SK-N-SH treated with all-trans-retinoic acid at 6 μM for 48 hours (cell line): ENCODE measurements around the gene MED27.

Experiments used
- ATAC-seq: fragments of 200-7000 bp; cut with Tn5 transposase; 3 replicates; pipeline ENCODE4 v1.9.1; 2020; ENCODE audit warnings: mild to moderate bottlenecking, moderate library complexity
- ARNTL ChIP-seq: fragments of 450-650 bp; formaldehyde crosslinking; IDR thresholded peaks from 2 replicates; pipeline ENCODE4 v1.5.0; 2020; ENCODE audit warnings: low read depth, mild to moderate bottlenecking, moderate library complexity, borderline replicate concordance
- BACH2 ChIP-seq: fragments of 250-450 bp; sonication (Bioruptor Pico); IDR thresholded peaks from 2 replicates; pipeline ENCODE4 v1.9.0; 2021; ENCODE audit warnings: mild to moderate bottlenecking, borderline replicate concordance
- CREB5 ChIP-seq: fragments of 250-450 bp; sonication (Bioruptor Pico); IDR thresholded peaks from 2 replicates; pipeline ENCODE4 v1.5.1; 2020; ENCODE audit warnings: low read depth, mild to moderate bottlenecking, moderate library complexity
- CSDC2 ChIP-seq: fragments of 250-450 bp; sonication (Bioruptor Pico); IDR thresholded peaks from 2 replicates; pipeline ENCODE4 v1.5.0; 2020; ENCODE audit warnings: mild to moderate bottlenecking, moderate library complexity
- CSRNP3 ChIP-seq: fragments of 250-450 bp; sonication (Bioruptor Pico); IDR thresholded peaks from 2 replicates; pipeline ENCODE4 v1.5.1; 2021; ENCODE audit warnings: mild to moderate bottlenecking, moderate library complexity
- ESRRG ChIP-seq: fragments of 250-450 bp; sonication (Bioruptor Pico); IDR thresholded peaks from 2 replicates; pipeline ENCODE4 v1.6.1; 2021; ENCODE audit warnings: mild to moderate bottlenecking
- ISL1 ChIP-seq: fragments of 250-450 bp; sonication (Bioruptor Pico); IDR thresholded peaks from 2 replicates; pipeline ENCODE4 v2.1.2; 2022; ENCODE audit warnings: mild to moderate bottlenecking, moderate library complexity
- OSR1 ChIP-seq: fragments of 250-450 bp; sonication (Bioruptor Pico); IDR thresholded peaks from 2 replicates; pipeline ENCODE4 v1.8.0; 2022; ENCODE audit warnings: moderate library complexity, mild to moderate bottlenecking, inconsistent platforms
- PATZ1 ChIP-seq: fragments of 250-450 bp; sonication (Bioruptor Pico); IDR thresholded peaks from 2 replicates; pipeline ENCODE4 v1.8.0; 2020; ENCODE audit warnings: mild to moderate bottlenecking, moderate library complexity, borderline replicate concordance
- POU6F1 ChIP-seq: fragments of 250-450 bp; sonication (Bioruptor Pico); IDR thresholded peaks from 2 replicates; pipeline ENCODE4 v1.8.0; 2021; ENCODE audit warnings: low read depth, mild to moderate bottlenecking, moderate library complexity, borderline replicate concordance
- PPARA ChIP-seq: fragments of 250-450 bp; sonication (Bioruptor Pico); IDR thresholded peaks from 2 replicates; pipeline ENCODE4 v1.5.0; 2020; ENCODE audit warnings: mild to moderate bottlenecking, borderline replicate concordance
- RARB ChIP-seq: fragments of 250-450 bp; sonication (Bioruptor Pico); IDR thresholded peaks from 2 replicates; pipeline ENCODE4 v1.8.0; 2021; ENCODE audit warnings: mild to moderate bottlenecking, moderate library complexity
- SNAI2 ChIP-seq: fragments of 250-450 bp; sonication (Bioruptor Pico); IDR thresholded peaks from 2 replicates; pipeline ENCODE4 v1.5.0; 2020; ENCODE audit warnings: mild to moderate bottlenecking, moderate library complexity
- TCF4 ChIP-seq: fragments of 250-450 bp; sonication (Bioruptor Pico); IDR thresholded peaks from 2 replicates; pipeline ENCODE4 v1.8.0; 2021; ENCODE audit warnings: mild to moderate bottlenecking, moderate library complexity, borderline replicate concordance
- ZFP3 ChIP-seq: fragments of 250-450 bp; sonication (Bioruptor Pico); IDR thresholded peaks from 2 replicates; pipeline ENCODE4 v1.5.0; 2020; ENCODE audit warnings: mild to moderate bottlenecking, moderate library complexity
- ZNF565 ChIP-seq: fragments of 450-650 bp; formaldehyde crosslinking; conservative IDR thresholded peaks from 2 replicates; pipeline ENCODE4 v1.5.0; 2020; ENCODE audit warnings: low read depth, mild to moderate bottlenecking, moderate library complexity
- ZNF70 ChIP-seq: fragments of 450-650 bp; formaldehyde crosslinking; IDR thresholded peaks from 2 replicates; pipeline ENCODE4 v1.5.0; 2020; ENCODE audit warnings: mild to moderate bottlenecking, moderate library complexity
- ZNF8 ChIP-seq: fragments of 450-650 bp; formaldehyde crosslinking; IDR thresholded peaks from 2 replicates; pipeline ENCODE4 v1.5.0; 2020; ENCODE audit warnings: mild to moderate bottlenecking, moderate library complexity

Gene MED27

GRCh38 chr9:132066057-132066456, 13.6 kb downstream of the MED27 start (continued):
- TF ChIP-seq POU6F1 (CRISPR knock-in tag) = no peak
- no peak for TF ChIP-seq ESRRG (CRISPR knock-in tag)
- no peak for TF ChIP-seq CSDC2 (CRISPR knock-in tag)
- no peak for TF ChIP-seq ZFP3 (CRISPR knock-in tag)
- no peak for TF ChIP-seq ZNF70 (CRISPR knock-in tag)
- no peak for TF ChIP-seq CSRNP3 (CRISPR knock-in tag)
- TF ChIP-seq ZNF565 (CRISPR knock-in tag) = no peak
- no peak for TF ChIP-seq BACH2 (CRISPR knock-in tag)
- no peak for TF ChIP-seq SNAI2
- TF ChIP-seq, all 23 proteins: peak for 0

GRCh38 chr9:132063281-132063680, 16.4 kb downstream of the MED27 start:
- TF ChIP-seq ZNF8 (CRISPR knock-in tag) = no peak
- no peak for TF ChIP-seq ZNF565 (CRISPR knock-in tag)
- no peak for TF ChIP-seq RARB (CRISPR knock-in tag)
- no peak for TF ChIP-seq ARNTL (CRISPR knock-in tag)
- no peak for TF ChIP-seq BACH2 (CRISPR knock-in tag)
- no peak for TF ChIP-seq CREB5 (CRISPR knock-in tag)
- no peak for ATAC-seq

GRCh38 chr9:132062806-132063205, 16.9 kb downstream of the MED27 start:
- no peak for TF ChIP-seq ZNF8 (CRISPR knock-in tag)
- TF ChIP-seq CSRNP3 (CRISPR knock-in tag) = no peak
- TF ChIP-seq PATZ1 (CRISPR knock-in tag) = no peak
- TF ChIP-seq OSR1 = no peak
- no peak for TF ChIP-seq ESRRG (CRISPR knock-in tag)
- no peak for TF ChIP-seq ZNF70 (CRISPR knock-in tag)
- no peak for TF ChIP-seq ISL1 (CRISPR knock-in tag)
- TF ChIP-seq POU6F1 (CRISPR knock-in tag) = no peak
- TF ChIP-seq SNAI2 = no peak
- no peak for TF ChIP-seq TCF4 (CRISPR knock-in tag)
- no peak for TF ChIP-seq PPARA (CRISPR knock-in tag)
- TF ChIP-seq, all 23 proteins: peak for 0
- ATAC-seq = no peak

GRCh38 chr9:132061526-132061925, 18.1 kb downstream of the MED27 start:
- no peak for ATAC-seq
- no peak for TF ChIP-seq SNAI2
